Measurements from ENCODE around the gene FRMPD4.
"Not testable (repeated sequence)": the region's sequence is repeated elsewhere in the genome, so short reads cannot be mapped to it uniquely, and the experiment has no call there.

Gene FRMPD4

GRCh38 chrX:12494400-12495138, 356.3 kb downstream of the FRMPD4 start:
- in situ Hi-C loops (cut with HindIII; ENCODE audit: low sequenced_read_pairs): no loop called here

- in situ Hi-C loops (cut with HindIII; ENCODE audit: low sequenced_read_pairs): no loop called here
These were observed 358.1 kb downstream of the FRMPD4 start for GRCh38 chrX:12496343-12496742.

GRCh38 chrX:12497832-12498591, 359.7 kb downstream of the FRMPD4 start:
- in situ Hi-C loops (cut with HindIII; ENCODE audit: low sequenced_read_pairs): no loop called here

GRCh38 chrX:12505127-12505526, 366.9 kb downstream of the FRMPD4 start:
- in situ Hi-C loops (cut with HindIII; ENCODE audit: low sequenced_read_pairs): no loop called here

GRCh38 chrX:12515384-12515783, 377.1 kb downstream of the FRMPD4 start:
- in situ Hi-C loops (cut with HindIII; ENCODE audit: low sequenced_read_pairs): not testable (repeated sequence)

GRCh38 chrX:12526306-12526705, 388.0 kb downstream of the FRMPD4 start:
- in situ Hi-C loops (cut with HindIII; ENCODE audit: low sequenced_read_pairs): no loop called here

- in situ Hi-C loops (cut with HindIII; ENCODE audit: low sequenced_read_pairs): not testable (repeated sequence)
These were observed 399.8 kb downstream of the FRMPD4 start for GRCh38 chrX:12538096-12538495.

GRCh38 chrX:12542251-12542650, 404.0 kb downstream of the FRMPD4 start:
- in situ Hi-C loops (cut with HindIII; ENCODE audit: low sequenced_read_pairs): not testable (repeated sequence)

GRCh38 chrX:12548341-12548740, 410.1 kb downstream of the FRMPD4 start:
- in situ Hi-C loops (cut with HindIII; ENCODE audit: low sequenced_read_pairs): no loop called here

GRCh38 chrX:12548746-12549145, 410.5 kb downstream of the FRMPD4 start:
- in situ Hi-C loops (cut with HindIII; ENCODE audit: low sequenced_read_pairs): no loop called here

GRCh38 chrX:12554206-12554605, 415.9 kb downstream of the FRMPD4 start:
- in situ Hi-C loops (cut with HindIII; ENCODE audit: low sequenced_read_pairs): no loop called here

GRCh38 chrX:12563121-12563520, 424.8 kb downstream of the FRMPD4 start:
- in situ Hi-C loops (cut with HindIII; ENCODE audit: low sequenced_read_pairs): no loop called here

GRCh38 chrX:12564221-12564620, 425.9 kb downstream of the FRMPD4 start:
- in situ Hi-C loops (cut with HindIII; ENCODE audit: low sequenced_read_pairs): no loop called here

- in situ Hi-C loops (cut with HindIII; ENCODE audit: low sequenced_read_pairs): no loop called here
These were observed 429.6 kb downstream of the FRMPD4 start for GRCh38 chrX:12567857-12568256.

GRCh38 chrX:12570859-12571501, 432.7 kb downstream of the FRMPD4 start:
- in situ Hi-C loops (cut with HindIII; ENCODE audit: low sequenced_read_pairs): no loop called here

- in situ Hi-C loops (cut with HindIII; ENCODE audit: low sequenced_read_pairs): no loop called here
These were observed 441.0 kb downstream of the FRMPD4 start for GRCh38 chrX:12579311-12579710.

GRCh38 chrX:12580548-12580947, 442.3 kb downstream of the FRMPD4 start:
- in situ Hi-C loops (cut with HindIII; ENCODE audit: low sequenced_read_pairs): no loop called here

GRCh38 chrX:12581546-12581945, 443.3 kb downstream of the FRMPD4 start:
- in situ Hi-C loops (cut with HindIII; ENCODE audit: low sequenced_read_pairs): no loop called here

- in situ Hi-C loops (cut with HindIII; ENCODE audit: low sequenced_read_pairs): no loop called here
These were observed 444.4 kb downstream of the FRMPD4 start for GRCh38 chrX:12582649-12583048.

GRCh38 chrX:12583543-12583942, 445.3 kb downstream of the FRMPD4 start:
- in situ Hi-C loops (cut with HindIII; ENCODE audit: low sequenced_read_pairs): no loop called here

GRCh38 chrX:12595720-12596119, 457.4 kb downstream of the FRMPD4 start:
- in situ Hi-C loops (cut with HindIII; ENCODE audit: low sequenced_read_pairs): no loop called here

GRCh38 chrX:12610079-12610478, 471.8 kb downstream of the FRMPD4 start:
- in situ Hi-C loops (cut with HindIII; ENCODE audit: low sequenced_read_pairs): no loop called here
